ENCODE measurements around the gene UBP1. TPM values are rescaled to one million over a fixed set of nuclear protein-coding genes. Genes with fewer than 3 reads are reported as not detected.

Gene UBP1
- total RNA-seq, result 53.4 and 56.6 TPM in 2 replicates

GRCh38 chr3:33440328-33441224 is at the start of gene UBP1:
UBP1 (minus strand) TSS chr3:33440405; CDS start chr3:33439848, 557 bp downstream.

Other genes with a start within 250 kb of the UBP1 start
- 8.4 and 13.7 TPM in 2 replicates for gene SUSD5, start 221.6 kb downstream of the UBP1 start, total RNA-seq
- gene FBXL2, start 163.0 kb downstream of the UBP1 start, total RNA-seq, result 17.4 and 27.8 TPM in 2 replicates